ENCODE data around the gene KIF5B. TPM values are rescaled to one million over a fixed set of nuclear protein-coding genes. Genes with fewer than 3 reads are reported as not detected.

The KIF5B gene
- total and polyA plus RNA-seq, 9 of the 15 experiments (the other 6 are each of a cell fraction or from before 2014, with no cell fraction given), result 24.4 to 94.4 (median 68.9) TPM

- no peak for TF ChIP-seq CHD7 (IDR thresholded peaks at IDR 0.05; ENCODE audit: low read depth, low read length)
- no peak for TF ChIP-seq ZFP91 (CRISPR knock-in tag; IDR thresholded peaks at IDR 0.05)
- no peak for TF ChIP-seq BCOR (IDR thresholded peaks at IDR 0.05)
Observed at GRCh38 chr10:32104622-32105509, 48.6 kb upstream of the KIF5B start (continued).

Measured in K562 (cell line).